ENCODE results near the gene MSANTD2. TPM values are rescaled to one million over a fixed set of nuclear protein-coding genes. Genes with fewer than 3 reads are reported as not detected.
A peak's percentile ranks its signal among the peaks of the same experiment; 100 is the strongest.

Gene MSANTD2
- total and polyA plus RNA-seq, 2 of the 4 experiments (the other 2 are of a cell fraction): 5.0 to 6.0 TPM

GRCh38 chr11:124763156-124763947 lies 36.9 kb downstream of the MSANTD2 start:
- intact Hi-C loops (cut with micrococcal nuclease) (loop anchor here (1.0 kb wide), 3 partner anchors 90 to 119 kb away; partner anchors contain the start of genes SIAE and SPA17), dilution Hi-C loops (cut with HindIII; ENCODE audit: low sequenced_read_pairs, unreplicated experiment) (no loop called here), in situ Hi-C loops (cut with MboI; ENCODE audit: low sequenced_read_pairs) (loop anchor here (5.0 to 10.0 kb wide), 2 partner anchors 71 to 91 kb away; partner anchors contain the start of genes SIAE and SPA17)
- Histone ChIP-seq H3K56ac (ENCODE audit: extremely low read depth, insufficient read depth, low read length) (no peak overlapping the region), H2BK15ac (ENCODE audit: low read depth, low read length) (no peak overlapping the region), H3K18ac (ENCODE audit: low read depth, low read length) (no peak overlapping the region), H2AK5ac (ENCODE audit: low read depth, low read length) (peak overlapping the region; percentile 20; the same call in 1 of the 2 replicates), H4K20me1 (ENCODE audit: insufficient read depth, low read length) (peaks cover 10% of the 10 kb centered on the region), H3K27me3 (ENCODE audit: control insufficient read depth, insufficient read depth, low read length) (peaks cover 17% of the 10 kb centered on the region; the same call in 1 of the 2 replicates), H3K4ac (ENCODE audit: low read depth, low read length) (no peak overlapping the region), H2BK20ac (ENCODE audit: low read depth, low read length) (no peak overlapping the region), H3K79me1 (ENCODE audit: low read depth in 1 of 2, low read length in 2 of 2) (peaks cover 3 to 13% of the 10 kb centered on the region in 2 experiments; a peak in 2 of 4 replicates), H4K5ac (ENCODE audit: low read depth, low read length) (no peak overlapping the region), H3K27ac (ENCODE audit: insufficient read depth, low read length) (no peak overlapping the region), H2BK5ac (ENCODE audit: low read depth, low read length, poor library complexity, severe bottlenecking) (no peak overlapping the region), H3K9me3 (ENCODE audit: control insufficient read depth, insufficient read depth, low read length) (no peaks in the 10 kb centered on the region), H4K8ac (ENCODE audit: low read depth in 2 of 2, low read length in 2 of 2) (no peak overlapping the region), H3K4me2 (ENCODE audit: low read depth, low read length) (peak overlapping the region; percentile 96), H3K9ac (ENCODE audit: low read depth, low read length) (no peak overlapping the region; the same call in 1 of the 2 replicates), H4K91ac (ENCODE audit: insufficient read depth, low read depth, low read length) (no peak overlapping the region), H2AK9ac (replicated peaks; ENCODE audit: low read depth, low read length, poor library complexity) (peak overlapping the region; percentile 23), H3K4me3 (ENCODE audit: insufficient read depth, low read depth, low read length) (peak overlapping the region; percentile 32), H3K36me3 (ENCODE audit: control insufficient read depth, insufficient read depth, low read length) (peaks cover 2% of the 10 kb centered on the region), H2AFZ (replicated peaks; ENCODE audit: low read length, poor library complexity) (peak overlapping the region; percentile 69), H3K23ac (ENCODE audit: low read depth, low read length) (no peak overlapping the region), H3K4me1 (ENCODE audit: control insufficient read depth, insufficient read depth, low read length) (peaks cover 1% of the 10 kb centered on the region; the same call in 1 of the 2 replicates), H3K9me1 (ENCODE audit: insufficient read depth, low read length) (no peaks in the 10 kb centered on the region), H3K14ac (replicated peaks; ENCODE audit: low read depth, low read length) (no peak overlapping the region), H2BK120ac (ENCODE audit: low read depth, low read length) (no peak overlapping the region)
- WGBS, 2 experiments (ENCODE audit: extremely low coverage in 2 of 2, insufficient read length in 1 of 2): 10% methylated on average over 8 of the region's 21 CpGs; no CpG with 5 or more reads in 1 of the 2 experiments
- ATAC-seq (ENCODE audit: low read depth) (peak; percentile 38), DNase-seq (peak; percentile 60)
- CTCF ChIA-PET: interaction anchor here (0.6 to 1.6 kb wide), 11 partner anchors 10 to 647 kb away, joined by 3 to 8 read pairs (median 3); no protein-coding TSS in a partner anchor
- POLR2A ChIA-PET (ENCODE audit: unreplicated experiment): no interaction called here
- no TSS peak for BruUV-seq (replicated peaks)
- TF ChIP-seq MXI1 (IDR thresholded peaks at IDR 0.05; ENCODE audit: borderline replicate concordance, low read depth, low read length): no peak
- peak; percentile 55; the same call in 1 of the 2 replicates for TF ChIP-seq MAZ (IDR thresholded peaks at IDR 0.05; ENCODE audit: borderline replicate concordance, low read depth, low read length)
- TF ChIP-seq RAD21 (IDR thresholded peaks at IDR 0.05; ENCODE audit: low read length): peak; percentile 74
- peak; percentile 93 for TF ChIP-seq SMC3 (IDR thresholded peaks at IDR 0.05; ENCODE audit: low read depth, low read length)
- no peak for TF ChIP-seq FOS (IDR thresholded peaks at IDR 0.05; ENCODE audit: low read depth, low read length)
- TF ChIP-seq RCOR1 (IDR thresholded peaks at IDR 0.05; ENCODE audit: insufficient replicate concordance, low read length): peak; percentile 65
- TF ChIP-seq, protein P1, sequence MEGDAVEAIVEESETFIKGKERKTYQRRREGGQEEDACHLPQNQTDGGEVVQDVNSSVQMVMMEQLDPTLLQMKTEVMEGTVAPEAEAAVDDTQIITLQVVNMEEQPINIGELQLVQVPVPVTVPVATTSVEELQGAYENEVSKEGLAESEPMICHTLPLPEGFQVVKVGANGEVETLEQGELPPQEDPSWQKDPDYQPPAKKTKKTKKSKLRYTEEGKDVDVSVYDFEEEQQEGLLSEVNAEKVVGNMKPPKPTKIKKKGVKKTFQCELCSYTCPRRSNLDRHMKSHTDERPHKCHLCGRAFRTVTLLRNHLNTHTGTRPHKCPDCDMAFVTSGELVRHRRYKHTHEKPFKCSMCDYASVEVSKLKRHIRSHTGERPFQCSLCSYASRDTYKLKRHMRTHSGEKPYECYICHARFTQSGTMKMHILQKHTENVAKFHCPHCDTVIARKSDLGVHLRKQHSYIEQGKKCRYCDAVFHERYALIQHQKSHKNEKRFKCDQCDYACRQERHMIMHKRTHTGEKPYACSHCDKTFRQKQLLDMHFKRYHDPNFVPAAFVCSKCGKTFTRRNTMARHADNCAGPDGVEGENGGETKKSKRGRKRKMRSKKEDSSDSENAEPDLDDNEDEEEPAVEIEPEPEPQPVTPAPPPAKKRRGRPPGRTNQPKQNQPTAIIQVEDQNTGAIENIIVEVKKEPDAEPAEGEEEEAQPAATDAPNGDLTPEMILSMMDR (conservative IDR thresholded peaks at IDR 0.05; ENCODE audit: low read depth, low read length): peak; percentile 84
